H1 (cell line): ENCODE measurements around the gene TMPRSS4. TPM values are rescaled to one million over a fixed set of nuclear protein-coding genes. Genes with fewer than 3 reads are reported as not detected.

Source experiments
- CTCF ChIA-PET: fragments of 300-600 bp; sonication (Branson Sonifier 250); formaldehyde crosslinking; loops from one replicate; lab custom pipeline; 2021; ENCODE audit not compliant: partially characterized antibody; lab: Charles Lee
- POLR2A ChIA-PET: fragments of 300-600 bp; sonication (Branson Sonifier 250); formaldehyde crosslinking; loops from one replicate; lab custom pipeline; 2021; ENCODE audit warnings: inconsistent platforms; ENCODE audit not compliant: partially characterized antibody; lab: Charles Lee
- DNase-seq, 2 experiments: peaks; one replicate each; pipeline versions ENCODE4 v3.0.0 to v3.0.0-alpha.2; 2010 to 2022; ENCODE audit warnings: low spot score in 2 of 2, low read depth in 1 of 2, mixed read lengths in 1 of 2
- FAIRE-seq: peaks from 2 replicates; lab custom pipeline; 2011; peaks lifted over from hg19 to GRCh38; lab: Jason Lieb, UNC
- H2AFZ ChIP-seq: 2 replicates; pipeline ENCODE4 v1.8.1; 2012; ENCODE audit warnings: low read length, inconsistent platforms
- H2AK5ac ChIP-seq: 2 replicates; pipeline ENCODE4 v1.6.1; 2013; ENCODE audit warnings: low read depth, low read length
- H2BK120ac ChIP-seq: replicated peaks from 2 replicates; pipeline ENCODE3; 2013; ENCODE audit warnings: low read depth, low read length, inconsistent platforms
- H2BK12ac ChIP-seq: 2 replicates; pipeline ENCODE4 v1.6.1; 2013; ENCODE audit warnings: low read depth, low read length
- H2BK15ac ChIP-seq: 2 replicates; pipeline ENCODE4 v1.6.1; 2013; ENCODE audit warnings: low read length
- H2BK20ac ChIP-seq: 2 replicates; pipeline ENCODE4 v1.6.1; 2013; ENCODE audit warnings: low read length
- H2BK5ac ChIP-seq: 2 replicates; pipeline ENCODE4 v1.6.1; 2013; ENCODE audit warnings: low read depth, low read length
- H3K14ac ChIP-seq: 2 replicates; pipeline ENCODE4 v1.6.1; 2013; ENCODE audit warnings: inconsistent platforms; ENCODE audit not compliant: insufficient read length
- H3K18ac ChIP-seq: 2 replicates; pipeline ENCODE4 v1.6.1; 2013; ENCODE audit warnings: low read length; ENCODE audit errors: extremely low read depth
- H3K23ac ChIP-seq: 2 replicates; pipeline ENCODE4 v1.6.1; 2013; ENCODE audit warnings: inconsistent platforms; ENCODE audit not compliant: insufficient read length
- H3K23me2 ChIP-seq: 2 replicates; pipeline ENCODE4 v1.6.1; 2013; ENCODE audit warnings: low read depth, low read length
- H3K27ac ChIP-seq: 2 replicates; pipeline ENCODE4 v1.6.1; 2011; ENCODE audit warnings: low read depth, low read length, inconsistent platforms
- H3K27me3 ChIP-seq, 4 experiments: replicated peaks in 1 of 4; 1 replicate in 1 of 4; 2 replicates in 3 of 4; pipeline versions ENCODE4 v1.6.1 to v1.8.1; 2011 to 2013; ENCODE audit warnings: low read length in 3 of 4, mild to moderate bottlenecking in 3 of 4, inconsistent platforms in 2 of 4, mixed read lengths in 2 of 4, moderate library complexity in 1 of 4; ENCODE audit not compliant: control insufficient read depth in 3 of 4, insufficient read depth in 3 of 4; ENCODE audit errors: extremely low read depth in 1 of 4
- H3K36me3 ChIP-seq, 4 experiments: 2 replicates each; pipeline versions ENCODE4 v1.6.1 to v1.8.1; 2011 to 2013; ENCODE audit warnings: mild to moderate bottlenecking in 4 of 4, low read length in 3 of 4, moderate library complexity in 2 of 4, control low read depth in 1 of 4, inconsistent platforms in 1 of 4; ENCODE audit not compliant: insufficient read depth in 4 of 4, control insufficient read depth in 2 of 4
- H3K4ac ChIP-seq: replicated peaks from 2 replicates; pipeline ENCODE3; 2013; ENCODE audit warnings: low read length, low read depth, mixed read lengths, inconsistent platforms; ENCODE audit not compliant: insufficient read length
- H3K4me1 ChIP-seq, 4 experiments: replicated peaks in 1 of 4; 1 replicate in 1 of 4; 2 replicates in 3 of 4; pipeline versions ENCODE4 v1.6.1 to v1.8.1; 2011 to 2013; ENCODE audit warnings: low read length in 3 of 4, inconsistent platforms in 2 of 4, mixed read lengths in 1 of 4; ENCODE audit not compliant: insufficient read depth in 4 of 4, control insufficient read depth in 3 of 4
- H3K4me2 ChIP-seq, 2 experiments: 2 replicates each; pipeline versions ENCODE4 v1.6.1 to v1.8.1; 2011 to 2013; ENCODE audit warnings: low read depth in 2 of 2, low read length in 2 of 2, control low read depth in 1 of 2, inconsistent platforms in 1 of 2, mild to moderate bottlenecking in 1 of 2; ENCODE audit not compliant: insufficient read depth in 1 of 2
- H3K4me3 ChIP-seq, 4 experiments: fragments of 200-600, 300-600 bp in 1 of 4; sonication (generic), shearing (Covaris generic), sonication (Bioruptor Twin) in 1 of 4; 2 replicates each; pipeline versions ENCODE4 v1.5.1 to v1.8.1; 2011 to 2016; ENCODE audit warnings: low read length in 4 of 4, low read depth in 3 of 4, control low read depth in 2 of 4, inconsistent platforms in 2 of 4, mild to moderate bottlenecking in 2 of 4, mixed read lengths in 1 of 4, moderate library complexity in 1 of 4; ENCODE audit not compliant: insufficient read depth in 2 of 4; ENCODE audit errors: extremely low read depth in 1 of 4
- H3K56ac ChIP-seq: replicated peaks from 2 replicates; pipeline ENCODE3; 2013; ENCODE audit warnings: low read depth, mild to moderate bottlenecking, mixed read lengths, low read length, inconsistent platforms; ENCODE audit not compliant: insufficient read length
- H3K79me1 ChIP-seq: 2 replicates; pipeline ENCODE4 v1.6.1; 2013; ENCODE audit warnings: low read depth, low read length, control low read depth
- H3K79me2 ChIP-seq, 2 experiments: 2 replicates each; pipeline versions ENCODE4 v1.6.1 to v1.8.1; 2012 to 2013; ENCODE audit warnings: low read length in 2 of 2, mild to moderate bottlenecking in 2 of 2, inconsistent platforms in 1 of 2; ENCODE audit not compliant: insufficient read depth in 2 of 2, control insufficient read depth in 1 of 2
- H3K9ac ChIP-seq, 4 experiments: replicated peaks in 1 of 4; 1 replicate in 1 of 4; 2 replicates in 3 of 4; pipeline versions ENCODE4 v1.6.1 to v1.8.1; 2011 to 2013; ENCODE audit warnings: low read depth in 3 of 4, low read length in 3 of 4, control low read depth in 2 of 4, mild to moderate bottlenecking in 2 of 4, moderate library complexity in 2 of 4, inconsistent platforms in 1 of 4; ENCODE audit errors: extremely low read depth in 1 of 4
- H3K9me3 ChIP-seq, 2 experiments: 2 replicates each; pipeline versions ENCODE4 v1.6.1 to v1.8.1; 2012 to 2013; ENCODE audit warnings: mild to moderate bottlenecking in 2 of 2, moderate library complexity in 2 of 2, control low read depth in 1 of 2, inconsistent platforms in 1 of 2, low read depth in 1 of 2, low read length in 1 of 2, mixed read lengths in 1 of 2; ENCODE audit not compliant: insufficient read depth in 2 of 2
- H4K20me1 ChIP-seq, 2 experiments: replicated peaks in 1 of 2; 2 replicates each; pipeline versions ENCODE3 to v1.8.1; 2011 to 2013; ENCODE audit warnings: inconsistent platforms in 2 of 2, low read length in 2 of 2, mild to moderate bottlenecking in 1 of 2; ENCODE audit not compliant: insufficient read depth in 2 of 2, control insufficient read depth in 1 of 2
- H4K5ac ChIP-seq: 2 replicates; pipeline ENCODE4 v1.6.1; 2013; ENCODE audit warnings: low read length, low read depth, mixed read lengths, inconsistent platforms; ENCODE audit not compliant: insufficient read length
- H4K8ac ChIP-seq: 2 replicates; pipeline ENCODE4 v1.8.0; 2013; ENCODE audit warnings: mild to moderate bottlenecking, moderate library complexity, low read length, inconsistent platforms; ENCODE audit not compliant: insufficient read depth; ENCODE audit errors: extremely low read depth
- H4K91ac ChIP-seq: replicated peaks from 2 replicates; pipeline ENCODE3; 2013; ENCODE audit warnings: low read length, mixed read lengths, inconsistent platforms; ENCODE audit not compliant: insufficient read length
- EGR1 ChIP-seq: IDR thresholded peaks from 2 replicates; pipeline ENCODE4 v1.6.1; 2011; ENCODE audit warnings: low read depth, low read length, borderline replicate concordance
- FOSL1 ChIP-seq: IDR thresholded peaks from 2 replicates; pipeline ENCODE4 v1.6.1; 2011; ENCODE audit warnings: mild to moderate bottlenecking, low read depth, low read length, moderate library complexity; ENCODE audit not compliant: insufficient read depth
- JUN ChIP-seq: IDR thresholded peaks from 2 replicates; pipeline ENCODE4 v1.6.1; 2011; ENCODE audit warnings: low read depth, mild to moderate bottlenecking, improper control_type of control experiment, low read length
- NRF1 ChIP-seq: IDR thresholded peaks from 2 replicates; pipeline ENCODE4 v1.6.1; 2011; ENCODE audit warnings: mild to moderate bottlenecking, low read depth, low read length, improper control_type of control experiment
- SIN3A ChIP-seq, 2 experiments: IDR thresholded peaks in 1 of 2; conservative IDR thresholded peaks in 1 of 2; 2 replicates each; pipeline ENCODE4 v1.6.1; 2011 to 2012; ENCODE audit warnings: low read length in 2 of 2, improper control_type of control experiment in 1 of 2, low read depth in 1 of 2, mild to moderate bottlenecking in 1 of 2
- WGBS, 2 experiments: shearing (Covaris generic) in 1 of 2; methylation state at CpG; one replicate each; pipeline versions ENCODE4 v1.1.6 to v1.1.7; 2013 to 2015; ENCODE audit warnings: low lambda C conversion rate in 2 of 2, mixed read lengths in 2 of 2, inconsistent platforms in 1 of 2, low coverage in 1 of 2, missing lambda C conversion rate in 1 of 2; ENCODE audit not compliant: insufficient replicate concordance in 2 of 2, insufficient coverage in 1 of 2, insufficient read length in 1 of 2; ENCODE audit errors: extremely low coverage in 1 of 2, missing lambda C conversion rate in 1 of 2; 5-methylcytosine and 5-hydroxymethylcytosine counted together
- polyA plus RNA-seq, 7 experiments: library from polyadenylated mRNA; depleted of rRNA in 3 of 7; stranded (reverse) in 5 of 7; unstranded in 2 of 7; fragments of >200 nt in 5 of 7; fragments of 200-250 nt in 2 of 7; gene quantifications; 1 replicate in 5 of 7; 2 replicates in 1 of 7; 4 replicates in 1 of 7; pipeline versions ENCODE4 v1.2.1 to v1.2.3, GENCODE V29; 2011 to 2013; ENCODE audit warnings: missing spikeins in 2 of 7, mixed read lengths in 2 of 7
- total RNA-seq: library from RNA; stranded (reverse); fragmentation: NEBNext Ultra II Directional; extraction: Animal tissue kit (Norgen Biotek cat#: 25700); gene quantifications from 2 replicates; pipeline ENCODE4 v1.2.1, GENCODE V29; 2021
- TF ChIP-seq, protein P1 (sequence below): IDR thresholded peaks from 2 replicates; pipeline ENCODE4 v1.6.1; 2012; ENCODE audit warnings: inconsistent platforms

Gene TMPRSS4
- total and polyA plus RNA-seq, 2 of the 8 experiments (the other 6 are each of a cell fraction or from before 2014, with no cell fraction given): 0.11 to 0.58 TPM

DNA sequence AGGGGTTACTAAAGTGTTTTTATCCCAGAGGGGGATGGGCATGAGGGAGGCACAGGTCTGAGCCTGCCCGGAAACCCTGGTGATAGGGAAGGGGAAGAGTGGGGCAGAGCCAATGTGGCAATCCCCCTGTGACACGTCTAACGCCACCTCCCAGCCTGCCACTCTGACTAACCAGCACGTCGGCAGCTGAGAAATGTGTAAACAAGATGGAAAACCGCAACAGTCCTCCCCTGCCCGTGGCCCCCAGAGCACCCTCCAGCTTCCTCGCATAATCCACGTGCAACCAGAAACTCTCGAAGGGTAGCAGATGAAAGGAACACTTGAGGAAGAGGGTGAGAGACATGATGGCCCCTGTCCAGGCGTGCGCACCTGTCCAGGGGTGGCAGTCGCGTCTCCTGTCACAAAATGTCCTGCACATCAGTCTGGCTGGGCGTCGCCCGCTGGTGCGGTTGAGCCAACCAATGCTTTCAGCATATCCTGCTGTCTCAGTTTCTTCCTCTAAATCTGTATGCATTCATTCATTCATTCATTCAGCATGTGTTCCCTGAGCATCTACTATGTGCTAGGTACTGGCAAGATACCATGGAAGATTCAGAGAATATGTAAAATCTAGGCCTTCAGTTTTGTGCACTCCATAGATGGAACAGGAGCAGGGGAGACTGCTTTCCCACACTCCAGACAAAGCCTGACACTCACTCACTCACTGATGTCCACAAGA is 4.5 kb downstream of the TMPRSS4 start:
- FAIRE-seq: no peak
- TF ChIP-seq SIN3A (conservative IDR thresholded peaks at IDR 0.05 in 1 of 2, IDR thresholded peaks at IDR 0.05 in 1 of 2; ENCODE audit: low read depth in 1 of 2, low read length in 2 of 2) (no peak), JUN (no peak), FOSL1 (no peak), EGR1 (no peak), NRF1 (no peak)
- TF ChIP-seq, protein P1, sequence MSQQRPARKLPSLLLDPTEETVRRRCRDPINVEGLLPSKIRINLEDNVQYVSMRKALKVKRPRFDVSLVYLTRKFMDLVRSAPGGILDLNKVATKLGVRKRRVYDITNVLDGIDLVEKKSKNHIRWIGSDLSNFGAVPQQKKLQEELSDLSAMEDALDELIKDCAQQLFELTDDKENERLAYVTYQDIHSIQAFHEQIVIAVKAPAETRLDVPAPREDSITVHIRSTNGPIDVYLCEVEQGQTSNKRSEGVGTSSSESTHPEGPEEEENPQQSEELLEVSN: no peak
- TF ChIP-seq, all 59 proteins: peak for 0
- Histone ChIP-seq H3K4me1 (peaks cover 4 to 11% (median 7%) of the 10 kb centered on the region in 4 experiments; a peak in 6 of 7 replicates), H3K79me2 (no peaks in the 10 kb centered on the region), H2BK15ac (0 out of 2 replicates have a peak overlapping the region, but pooled peaks have one; percentile 0), H2AFZ (no peak overlapping the region), H3K79me1 (no peaks in the 10 kb centered on the region), H3K23me2 (no peaks in the 10 kb centered on the region), H2BK12ac (no peak overlapping the region), H3K36me3 (no peaks in the 10 kb centered on the region), H4K20me1 (no peaks in the 10 kb centered on the region), H3K56ac (no peak overlapping the region), H3K9me3 (0 out of 4 replicates have a peak, but pooled peaks cover 0 to under 1% of the 10 kb centered on the region in 2 experiments), H3K18ac (no peak overlapping the region), H3K4me2 (no peak overlapping the region), H3K14ac (no peak overlapping the region), H2BK120ac (no peak overlapping the region), H3K23ac (no peak overlapping the region), H3K4ac (no peak overlapping the region), H3K27ac (no peak overlapping the region), H3K27me3 (no peaks in the 10 kb centered on the region; a peak in 1 of 7 replicates), H2AK5ac (no peak overlapping the region), H3K4me3 (no peak overlapping the region), H4K91ac (no peak overlapping the region), H4K8ac (peak overlapping the region; percentile 20; the same call in 1 of the 2 replicates), H2BK5ac (no peak overlapping the region), H4K5ac (no peak overlapping the region), H3K9ac (no peak overlapping the region), H2BK20ac (no peak overlapping the region)
- POLR2A ChIA-PET: interaction anchor here (1.4 kb wide), 1 partner anchor 10 kb away, joined by 3 read pairs; no protein-coding TSS in a partner anchor
- 93% methylated on average over 18 of the region's 18 CpGs; no CpG with 5 or more reads in 1 of the 2 experiments for WGBS, 2 experiments
- DNase-seq: no peak
- CTCF ChIA-PET: interaction anchor here (1.2 to 1.7 kb wide), 3 partner anchors 10 to 156 kb away, joined by 3 to 5 read pairs (median 3); no protein-coding TSS in a partner anchor
